HEK293 (cell line): ENCODE measurements around the gene TMEM184B.

Source experiments
- CTCF ChIP-seq: fragments of 450-650 bp; formaldehyde crosslinking; IDR thresholded peaks from 2 replicates; pipeline ENCODE4 v1.5.1; 2016; ENCODE audit warnings: missing biosample characterization, missing genetic modification characterization
- HOXD13 ChIP-seq: sonication (generic); formaldehyde crosslinking; IDR thresholded peaks from 2 replicates; pipeline ENCODE4 v1.8.0; 2022; ENCODE audit warnings: missing genetic modification reagents, borderline replicate concordance
- MYNN ChIP-seq: fragments of 450-650 bp; formaldehyde crosslinking; IDR thresholded peaks from 2 replicates; pipeline ENCODE4 v1.5.1; 2016; ENCODE audit warnings: missing biosample characterization, missing genetic modification characterization, borderline replicate concordance
- REST ChIP-seq: fragments of 450-650 bp; formaldehyde crosslinking; IDR thresholded peaks from 2 replicates; pipeline ENCODE4 v1.5.1; 2016; ENCODE audit warnings: missing biosample characterization, missing genetic modification characterization
- ZNF121 ChIP-seq: fragments of 450-650 bp; formaldehyde crosslinking; IDR thresholded peaks from 2 replicates; pipeline ENCODE4 v1.5.1; 2016; ENCODE audit warnings: missing biosample characterization, missing genetic modification characterization
- ZNF24 ChIP-seq: fragments of 450-650 bp; formaldehyde crosslinking; IDR thresholded peaks from 2 replicates; pipeline ENCODE4 v1.5.1; 2016; ENCODE audit warnings: missing biosample characterization, missing genetic modification characterization
- ZNF311 ChIP-seq: fragments of 450-650 bp; formaldehyde crosslinking; IDR thresholded peaks from 2 replicates; pipeline ENCODE4 v1.5.1; 2017; ENCODE audit warnings: missing biosample characterization, missing genetic modification characterization, borderline replicate concordance
- ZNF324 ChIP-seq: fragments of 450-650 bp; formaldehyde crosslinking; IDR thresholded peaks from 2 replicates; pipeline ENCODE4 v1.5.1; 2016; ENCODE audit warnings: missing biosample characterization, missing genetic modification characterization
- ZNF513 ChIP-seq: fragments of 450-650 bp; IDR thresholded peaks from 2 replicates; pipeline ENCODE4 v1.5.1; 2018; ENCODE audit warnings: missing biosample characterization, missing genetic modification characterization
- ZNF549 ChIP-seq: fragments of 450-650 bp; IDR thresholded peaks from 2 replicates; pipeline ENCODE4 v1.5.1; 2018; ENCODE audit warnings: missing biosample characterization, missing genetic modification characterization, mild to moderate bottlenecking, inconsistent platforms, moderate library complexity
- ZNF677 ChIP-seq: fragments of 450-650 bp; IDR thresholded peaks from 2 replicates; pipeline ENCODE4 v1.5.0; 2018; ENCODE audit warnings: missing biosample characterization, mild to moderate bottlenecking, missing genetic modification characterization, moderate library complexity

GRCh38 chr22:38220653-38221386 is 52.0 kb downstream of the TMEM184B start:
- TF ChIP-seq CTCF = no peak
- no peak for TF ChIP-seq REST
- no peak for TF ChIP-seq ZNF311 (tag by site-specific recombination)
- TF ChIP-seq ZNF121 (tag by site-specific recombination) = no peak
- TF ChIP-seq ZNF324 (tag by site-specific recombination) = no peak
- no peak for TF ChIP-seq MYNN (tag by site-specific recombination)
- TF ChIP-seq HOXD13 = no peak
- TF ChIP-seq ZNF24 = no peak
- no peak for TF ChIP-seq ZNF549 (tag by site-specific recombination)
- TF ChIP-seq ZNF677 (tag by site-specific recombination) = no peak
- TF ChIP-seq ZNF513 (tag by site-specific recombination) = no peak
